HG03196 (cell line): ENCODE results near the gene ASCL4.

Source experiments
- ATAC-seq: cut with Tn5 transposase; IDR thresholded peaks from one replicate; pipeline ENCODE4 v1.9.1; 2021; ENCODE audit not compliant: unreplicated experiment

Gene ASCL4

GRCh38 chr12:107778383-107779025 is 4.0 kb downstream of the ASCL4 start:
- no peak for ATAC-seq

GRCh38 chr12:107779077-107779831 is 4.8 kb downstream of the ASCL4 start:
- peak; percentile 73 for ATAC-seq

GRCh38 chr12:107780298-107780697 is 5.8 kb downstream of the ASCL4 start:
- ATAC-seq: no peak

- ATAC-seq: no peak
Observed at GRCh38 chr12:107782067-107782466, 7.6 kb downstream of the ASCL4 start.

GRCh38 chr12:107783406-107784376 is 9.2 kb downstream of the ASCL4 start:
- ATAC-seq: peak; percentile 61

- ATAC-seq: no peak
Observed at GRCh38 chr12:107788281-107788680, 13.8 kb downstream of the ASCL4 start.

GRCh38 chr12:107788690-107789458 is 14.4 kb downstream of the ASCL4 start:
- ATAC-seq: no peak

- no peak for ATAC-seq
Observed at GRCh38 chr12:107791465-107792089, 17.1 kb downstream of the ASCL4 start.

- ATAC-seq: no peak
Observed at GRCh38 chr12:107794451-107794850, 19.9 kb downstream of the ASCL4 start.

- no peak for ATAC-seq
Observed at GRCh38 chr12:107798580-107798979, 24.1 kb downstream of the ASCL4 start.

- no peak for ATAC-seq
Observed at GRCh38 chr12:107801150-107801549, 26.6 kb downstream of the ASCL4 start.

GRCh38 chr12:107803092-107803491 is 28.6 kb downstream of the ASCL4 start:
- no peak for ATAC-seq

GRCh38 chr12:107805488-107806180 is 31.1 kb downstream of the ASCL4 start:
- ATAC-seq: no peak

GRCh38 chr12:107807471-107808150 is 33.1 kb downstream of the ASCL4 start:
- ATAC-seq: no peak

GRCh38 chr12:107817250-107817649 is 42.7 kb downstream of the ASCL4 start:
- no peak for ATAC-seq

- ATAC-seq: no peak
Observed at GRCh38 chr12:107818984-107819383, 44.5 kb downstream of the ASCL4 start.

GRCh38 chr12:107822356-107822755 is 47.9 kb downstream of the ASCL4 start:
- no peak for ATAC-seq
